OCI-LY7 (cell line): Measurements from ENCODE around the gene IFRD2.

ENCODE experiments used
- CTCF ChIP-seq: fragments of 200-600 bp; sonication (generic); conservative IDR thresholded peaks from 2 replicates; pipeline ENCODE4 v1.5.1; 2014; ENCODE audit warnings: mild to moderate bottlenecking, antibody characterized with exemption, low read length, moderate library complexity, mixed read lengths
- EZH2phosphoT487 ChIP-seq: fragments of 200-600 bp; sonication (generic); IDR thresholded peaks from 2 replicates; pipeline ENCODE4 v1.6.1; 2018; ENCODE audit warnings: low read depth, borderline replicate concordance, mild to moderate bottlenecking, mixed run types, antibody characterized with exemption, low read length, moderate library complexity, mixed read lengths

GRCh38 chr3:50325497-50326181 is 33.4 kb upstream of the IFRD2 start:
- no peak for TF ChIP-seq CTCF
- no peak for TF ChIP-seq EZH2phosphoT487
